NCI-H345 treated with DMSO at 0.1 percent for 48 hours (cell line): ENCODE results near the gene MEIKIN.

ENCODE experiments used
- DNase-seq: peaks from one replicate; lab custom pipeline; 2025; ENCODE audit not compliant: unreplicated experiment; lab: John Stamatoyannopoulos, UW

MEIKIN gene

DNA sequence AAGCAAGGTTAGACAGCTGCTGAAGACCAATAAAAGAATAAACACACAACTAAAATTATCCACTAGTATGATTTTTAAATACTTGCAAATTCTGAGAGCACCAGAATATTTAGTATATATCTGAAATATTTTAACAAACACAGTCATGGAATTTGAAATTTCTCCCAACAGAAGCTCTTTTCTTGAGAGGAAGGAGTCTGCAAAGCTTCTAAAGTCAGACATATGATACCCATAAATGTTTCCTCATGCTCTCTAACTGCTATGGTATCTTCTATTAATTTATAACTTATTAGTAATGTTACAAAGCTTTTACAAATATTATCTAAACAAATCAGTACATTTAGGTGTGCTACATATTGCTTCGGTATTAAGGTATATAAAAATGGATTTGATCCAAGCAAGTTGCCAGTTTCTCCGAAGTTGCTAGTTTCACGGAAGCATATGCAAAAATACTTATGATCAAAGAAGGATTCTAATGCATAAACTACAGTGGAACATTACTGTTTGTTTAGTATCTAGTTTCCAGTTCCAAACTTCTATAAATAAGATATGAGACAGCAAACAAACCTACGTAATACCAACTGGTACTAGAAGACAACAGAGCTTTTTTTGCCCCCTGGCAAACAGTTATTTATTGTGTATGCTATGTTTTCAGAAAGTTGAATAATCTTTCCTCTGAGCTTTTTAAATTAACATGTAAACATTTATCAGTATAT is 170.7 kb downstream of the MEIKIN start:
- no peak for DNase-seq

DNA sequence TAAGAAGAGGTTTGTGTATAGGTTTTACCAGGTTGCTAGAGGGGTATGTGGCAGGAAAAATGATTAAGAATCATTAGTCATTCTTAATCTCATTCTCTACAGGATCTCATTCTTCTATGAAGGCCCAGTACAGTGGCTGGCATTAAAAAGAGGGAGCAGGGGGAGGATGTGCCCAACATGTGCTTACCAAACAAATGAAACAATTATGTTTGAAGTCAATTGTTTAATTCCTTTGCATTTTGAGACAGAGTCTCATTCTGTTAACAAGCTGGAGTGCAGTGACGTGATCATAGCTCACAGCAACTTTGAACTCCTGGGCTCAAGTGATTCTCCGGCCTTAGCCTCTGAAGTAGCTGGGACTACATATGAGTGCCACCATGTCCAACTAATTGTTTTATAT is 171.7 kb downstream of the MEIKIN start:
- DNase-seq: no peak

DNA sequence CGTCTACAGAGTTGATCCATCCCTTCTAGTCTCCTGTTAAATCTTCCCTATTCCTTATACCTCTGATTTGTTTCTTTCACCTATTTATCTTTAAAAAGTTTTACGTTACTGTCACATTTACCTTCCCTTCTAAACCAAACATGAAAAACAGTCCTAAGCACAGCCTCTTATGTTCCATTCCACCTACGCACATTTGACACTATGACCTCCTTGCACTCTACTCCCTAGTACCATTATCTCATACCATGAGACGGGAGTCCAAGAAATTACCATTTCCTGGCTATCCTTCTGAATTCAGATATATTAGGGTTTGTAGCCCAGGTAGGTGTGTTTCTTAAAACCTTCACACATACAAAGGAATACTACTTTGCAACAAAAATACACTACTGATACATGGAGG is 173.8 kb downstream of the MEIKIN start:
- no peak for DNase-seq

DNA sequence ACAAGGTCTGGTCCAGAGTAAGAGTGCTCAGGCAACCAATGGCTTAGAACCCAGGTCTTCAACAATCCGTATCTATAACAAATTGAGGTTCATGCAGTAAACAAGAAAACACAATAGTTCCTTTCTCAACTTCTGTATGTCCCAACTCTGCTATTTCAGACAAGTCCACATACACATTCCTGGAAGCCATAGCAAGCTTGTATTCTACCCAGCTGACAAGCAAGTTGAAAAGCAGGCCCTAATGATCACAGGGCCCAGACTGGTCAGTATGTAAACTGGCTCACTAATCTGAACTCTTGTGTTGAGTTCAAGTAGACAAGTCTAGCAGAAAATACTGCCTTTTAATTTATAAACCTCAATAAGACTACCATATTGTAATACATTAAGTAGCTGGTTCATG is 175.5 kb downstream of the MEIKIN start:
- DNase-seq: no peak

DNA sequence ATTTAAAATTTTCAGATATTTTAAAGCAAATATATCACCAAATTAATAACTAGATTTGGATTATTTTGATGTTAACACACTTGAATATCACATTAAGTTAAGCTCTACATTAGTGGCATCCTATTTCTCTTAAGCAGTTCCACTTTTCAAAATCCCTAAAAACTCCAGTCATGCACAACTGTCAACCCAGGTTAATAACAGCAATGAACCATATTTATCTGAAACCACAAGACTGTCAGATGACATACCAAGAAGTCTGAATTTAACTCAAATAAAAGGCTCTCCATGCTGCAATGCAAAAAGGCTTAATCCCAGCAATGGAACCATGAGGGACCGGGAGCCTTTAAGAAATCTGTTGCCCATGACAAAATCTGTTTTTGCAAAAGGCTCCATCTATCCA is 176.1 kb downstream of the MEIKIN start:
- no peak for DNase-seq

DNA sequence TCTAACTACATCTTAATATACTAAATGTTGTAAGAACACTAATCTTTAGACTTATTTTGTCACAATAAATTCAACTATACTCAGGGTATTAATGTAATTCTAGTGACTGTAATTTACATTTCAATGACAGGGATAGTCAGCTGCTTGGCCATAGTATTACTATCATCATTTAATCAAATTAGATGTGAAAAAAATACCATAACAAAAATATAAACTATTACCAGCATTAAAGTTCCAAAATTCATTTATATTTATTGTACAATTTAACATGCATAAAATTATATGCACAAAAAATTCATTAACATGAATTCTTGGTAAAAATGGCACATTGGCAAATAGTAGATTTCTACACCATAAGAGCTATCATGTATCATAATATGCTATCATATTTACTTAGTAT is 177.6 kb downstream of the MEIKIN start:
- DNase-seq: no peak

DNA sequence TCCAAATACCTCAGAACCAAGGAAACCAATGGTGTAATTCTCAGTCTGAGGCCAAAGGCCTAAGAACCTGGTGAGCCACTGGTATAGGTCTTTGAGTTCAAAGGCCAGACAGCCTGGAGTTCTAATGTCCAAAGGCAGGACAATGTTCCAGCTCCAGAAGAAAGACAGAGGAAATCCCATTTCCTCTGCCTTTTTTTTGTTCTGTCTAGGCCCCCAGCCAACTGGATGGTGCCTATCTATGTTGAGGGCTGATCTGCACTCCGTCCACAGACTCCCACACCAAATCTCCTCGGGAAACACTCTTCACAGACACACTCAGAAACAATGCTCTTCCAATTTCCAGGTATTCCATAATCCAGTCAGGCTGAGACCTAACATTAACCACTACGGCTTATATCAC is 178.8 kb downstream of the MEIKIN start:
- no peak for DNase-seq

DNA sequence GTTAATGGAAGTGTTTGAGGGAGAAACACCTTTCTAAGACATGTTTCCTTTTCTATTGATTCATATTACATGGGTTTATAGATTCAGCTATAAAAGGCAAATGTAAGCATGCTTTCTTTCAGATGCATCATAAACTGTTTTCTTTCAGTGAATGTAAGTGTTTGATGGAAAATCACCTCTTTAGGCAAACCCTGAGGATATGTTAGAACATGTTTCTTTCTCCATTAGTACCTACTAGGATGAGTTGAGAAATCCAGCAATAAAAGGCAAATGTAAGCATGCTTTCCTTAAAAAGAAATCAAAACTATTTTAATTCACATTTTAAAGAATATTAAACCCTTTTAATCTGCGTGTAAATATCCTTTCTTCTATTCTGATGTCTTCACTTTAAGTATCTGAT is 180.2 kb downstream of the MEIKIN start:
- DNase-seq: no peak

DNA sequence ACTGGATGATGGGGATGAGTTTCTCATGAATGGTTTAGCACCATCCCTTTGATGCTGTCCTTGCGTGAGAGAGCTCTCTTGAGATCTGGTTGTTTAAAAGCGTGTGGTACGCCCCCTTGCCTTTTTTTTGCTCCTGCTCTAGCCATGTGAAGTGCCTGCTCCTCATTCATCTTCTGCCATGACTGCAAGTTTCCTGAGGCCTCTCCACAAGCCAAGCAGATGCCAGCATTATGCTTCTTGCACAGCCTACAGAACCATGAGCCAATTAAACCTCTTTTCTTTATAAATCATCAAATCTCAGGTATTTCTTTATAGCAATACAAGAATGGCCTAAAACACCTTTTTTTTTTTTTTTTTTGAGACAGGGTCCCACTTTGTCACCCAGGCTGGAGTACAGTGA is 181.5 kb downstream of the MEIKIN start:
- DNase-seq: no peak

DNA sequence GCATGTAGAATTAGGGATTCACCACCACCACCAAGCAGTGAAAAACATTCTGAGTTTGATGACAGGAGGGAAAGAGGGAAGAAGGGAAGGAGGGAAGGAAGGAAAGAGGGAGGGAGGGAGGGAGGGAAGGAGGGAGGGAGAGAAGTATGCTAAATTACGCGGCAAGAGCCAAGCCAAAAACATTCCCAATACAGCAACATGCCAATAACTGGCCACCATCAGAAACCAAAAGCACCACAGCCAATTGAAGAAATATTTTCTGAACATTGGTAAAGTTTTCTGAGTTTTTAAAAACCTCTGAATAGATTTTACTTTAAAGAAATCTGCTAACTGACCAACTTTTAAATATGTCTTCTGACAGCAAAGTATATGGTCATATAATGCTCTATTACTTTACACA is 184.7 kb downstream of the MEIKIN start:
- no peak for DNase-seq

DNA sequence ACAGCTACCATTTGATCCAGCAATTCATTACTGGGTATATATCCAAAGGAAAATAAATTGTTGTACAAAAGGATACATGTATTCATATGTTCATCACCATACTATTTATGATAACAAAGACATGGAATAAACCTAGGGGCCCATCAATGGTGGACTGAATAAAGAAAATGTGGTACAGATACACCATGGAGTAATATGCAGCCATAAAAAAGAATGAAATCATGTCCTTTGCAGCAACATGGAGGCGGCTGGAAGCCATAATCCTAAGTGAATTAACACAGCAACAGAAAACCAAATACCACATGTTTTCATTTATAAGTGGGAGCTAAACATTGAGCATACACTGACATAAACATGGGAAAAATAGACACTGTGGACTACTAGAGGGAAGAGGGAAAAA is 185.8 kb downstream of the MEIKIN start:
- no peak for DNase-seq

DNA sequence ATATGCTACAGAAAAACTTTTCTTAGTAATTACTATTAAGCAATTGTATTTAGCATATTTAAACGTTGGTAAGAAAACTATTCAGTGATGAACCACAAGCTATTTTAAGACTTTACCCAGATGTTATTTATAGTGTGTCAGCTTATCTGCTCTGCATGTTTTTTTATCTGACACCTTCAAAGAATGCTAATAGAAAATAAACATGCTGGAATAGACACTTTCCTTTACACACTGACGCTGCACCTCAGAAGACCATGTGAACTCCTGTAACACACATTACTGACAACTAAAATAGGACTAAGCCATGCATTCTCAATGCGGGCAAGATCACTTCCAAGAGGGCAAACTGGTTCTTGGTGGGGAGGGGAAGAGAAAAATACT is 187.0 kb downstream of the MEIKIN start:
- no peak for DNase-seq

DNA sequence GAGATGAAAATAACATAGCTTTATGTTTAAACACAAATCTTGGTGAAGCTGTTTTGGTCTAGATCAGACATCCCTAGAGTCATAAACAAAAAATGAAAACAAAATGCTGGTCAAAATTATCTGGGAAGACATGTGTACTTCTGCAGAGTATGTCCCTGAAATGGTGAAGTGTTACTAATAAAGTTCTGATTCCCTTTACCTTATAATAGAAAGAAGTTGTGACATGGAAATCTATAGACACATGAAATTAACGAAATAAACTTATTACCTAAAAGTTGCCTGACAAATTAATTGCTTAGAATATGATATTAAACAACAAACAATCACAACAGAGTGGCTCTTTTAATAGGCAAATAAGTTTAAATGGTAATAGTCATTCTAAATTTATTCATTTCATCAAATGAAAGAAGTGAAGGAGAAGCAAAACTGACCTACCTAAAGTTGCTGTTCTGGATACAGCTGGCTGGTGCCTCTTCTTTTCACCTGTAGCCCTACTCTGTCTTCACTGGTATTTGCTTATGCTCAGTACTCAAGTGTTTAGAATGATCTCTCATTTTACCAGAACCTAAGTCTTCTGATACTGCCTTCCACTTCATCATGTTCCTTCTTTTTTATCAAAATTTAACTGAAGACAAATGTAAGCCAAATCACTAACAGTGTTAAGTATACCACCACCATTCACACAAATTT is 187.5 kb downstream of the MEIKIN start:
- DNase-seq: no peak
